Measurements from ENCODE around the gene C22orf15.

DNA sequence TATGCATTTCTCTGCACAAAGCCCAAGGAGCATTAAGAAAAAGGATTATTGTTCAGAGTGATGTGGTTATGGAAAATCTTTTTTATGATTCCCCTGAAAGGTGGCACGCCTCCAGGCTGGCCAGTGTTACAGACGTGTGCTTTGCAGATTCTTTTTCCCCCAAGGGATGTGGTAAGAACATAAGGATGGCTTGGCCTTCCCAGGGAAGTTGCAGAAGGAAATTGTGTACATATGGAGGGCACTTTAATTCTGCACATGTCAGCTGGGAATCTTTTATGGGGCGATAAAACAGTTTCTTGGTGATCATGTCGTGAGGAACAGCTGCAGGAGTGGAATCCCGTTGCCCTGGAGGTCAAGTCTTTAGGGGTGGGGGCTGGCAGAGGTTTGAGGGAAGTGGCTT, 33.7 kb downstream of the C22orf15 start:
- no peak for TF ChIP-seq POLR2A (IDR thresholded peaks at IDR 0.05)
- TF ChIP-seq, protein P1, sequence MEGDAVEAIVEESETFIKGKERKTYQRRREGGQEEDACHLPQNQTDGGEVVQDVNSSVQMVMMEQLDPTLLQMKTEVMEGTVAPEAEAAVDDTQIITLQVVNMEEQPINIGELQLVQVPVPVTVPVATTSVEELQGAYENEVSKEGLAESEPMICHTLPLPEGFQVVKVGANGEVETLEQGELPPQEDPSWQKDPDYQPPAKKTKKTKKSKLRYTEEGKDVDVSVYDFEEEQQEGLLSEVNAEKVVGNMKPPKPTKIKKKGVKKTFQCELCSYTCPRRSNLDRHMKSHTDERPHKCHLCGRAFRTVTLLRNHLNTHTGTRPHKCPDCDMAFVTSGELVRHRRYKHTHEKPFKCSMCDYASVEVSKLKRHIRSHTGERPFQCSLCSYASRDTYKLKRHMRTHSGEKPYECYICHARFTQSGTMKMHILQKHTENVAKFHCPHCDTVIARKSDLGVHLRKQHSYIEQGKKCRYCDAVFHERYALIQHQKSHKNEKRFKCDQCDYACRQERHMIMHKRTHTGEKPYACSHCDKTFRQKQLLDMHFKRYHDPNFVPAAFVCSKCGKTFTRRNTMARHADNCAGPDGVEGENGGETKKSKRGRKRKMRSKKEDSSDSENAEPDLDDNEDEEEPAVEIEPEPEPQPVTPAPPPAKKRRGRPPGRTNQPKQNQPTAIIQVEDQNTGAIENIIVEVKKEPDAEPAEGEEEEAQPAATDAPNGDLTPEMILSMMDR (IDR thresholded peaks at IDR 0.05): no peak

Measured in sigmoid colon (tissue), 3 donors.